HG03342 (cell line): ENCODE data around the gene LRRK1.

Experiments used
- ATAC-seq: cut with Tn5 transposase; IDR thresholded peaks from one replicate; pipeline ENCODE4 v1.9.1; 2021; ENCODE audit warnings: mild to moderate bottlenecking, moderate library complexity; ENCODE audit not compliant: unreplicated experiment

The LRRK1 gene

GRCh38 chr15:101107625-101108460 lies 188.7 kb downstream of the LRRK1 start:
- ATAC-seq = no peak

DNA sequence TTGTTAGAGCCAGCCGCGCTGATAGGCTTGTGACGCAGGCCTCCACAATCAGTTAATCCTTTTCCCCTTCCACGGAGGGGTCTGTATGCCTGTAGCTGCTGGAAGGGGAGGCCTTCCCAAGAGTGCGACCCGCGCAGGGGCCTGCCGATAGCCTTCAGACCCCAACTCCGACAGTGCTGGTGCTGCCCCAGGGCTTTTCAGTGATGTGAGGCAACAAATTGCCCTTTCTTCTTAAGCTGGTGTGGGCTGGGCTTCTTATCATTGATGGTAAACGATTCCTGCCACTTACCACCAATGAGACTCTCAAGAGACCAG lies 189.3 kb downstream of the LRRK1 start:
- ATAC-seq = no peak

- no peak for ATAC-seq
Observed at GRCh38 chr15:101108791-101109190, 189.6 kb downstream of the LRRK1 start.

DNA sequence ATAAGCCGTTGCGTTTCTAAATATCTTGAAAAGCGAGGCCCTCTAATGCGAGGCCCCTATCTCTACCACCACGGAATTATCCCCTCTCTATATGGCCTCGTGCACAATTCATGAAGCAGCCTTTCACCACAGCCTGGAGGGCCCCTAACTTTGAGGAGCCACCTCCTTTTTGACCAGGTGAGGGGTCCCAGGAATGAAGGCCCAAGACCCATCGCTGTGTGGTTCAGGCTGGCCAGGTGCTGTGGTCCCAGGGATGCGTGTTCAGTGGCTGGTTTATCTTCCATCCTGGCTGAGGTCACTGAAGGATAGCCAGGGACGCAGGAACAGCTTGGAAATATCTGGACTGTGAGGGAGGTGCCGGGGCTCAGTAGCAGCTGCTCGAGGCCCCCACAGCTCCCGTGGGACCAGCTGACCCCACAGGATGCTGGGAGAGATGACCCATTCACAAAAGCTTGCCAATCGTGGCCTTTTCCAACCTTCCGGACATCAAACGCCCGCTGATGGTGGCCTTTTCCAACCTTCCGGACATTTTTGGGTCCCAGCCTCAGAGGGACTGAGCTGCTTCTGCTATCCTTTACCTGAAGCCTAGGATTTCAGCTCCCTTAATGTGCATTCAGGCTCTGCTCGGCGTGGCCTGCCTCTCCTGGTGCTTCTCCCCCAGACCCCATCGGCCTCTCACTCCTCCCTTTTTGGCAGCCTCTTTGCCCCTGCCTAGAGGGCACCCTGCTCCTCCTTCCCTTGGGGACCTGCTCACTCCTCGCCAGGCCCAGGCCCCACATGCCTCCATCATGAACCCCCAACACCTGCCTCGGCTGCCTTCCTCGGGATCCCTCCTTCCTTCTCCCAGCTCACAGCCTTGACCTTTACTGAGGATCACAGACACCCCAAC lies 191.8 kb downstream of the LRRK1 start:
- no peak for ATAC-seq

GRCh38 chr15:101111570-101112262 lies 192.6 kb downstream of the LRRK1 start:
- no peak for ATAC-seq

- no peak for ATAC-seq
Observed at GRCh38 chr15:101112336-101113113, 193.4 kb downstream of the LRRK1 start.

GRCh38 chr15:101113114-101114005 lies 194.2 kb downstream of the LRRK1 start:
- no peak for ATAC-seq

- ATAC-seq = no peak
Observed at GRCh38 chr15:101114166-101114565, 195.0 kb downstream of the LRRK1 start.

- no peak for ATAC-seq
Observed at GRCh38 chr15:101114610-101115009, 195.5 kb downstream of the LRRK1 start.

- ATAC-seq = no peak
Observed at GRCh38 chr15:101115393-101115785, 196.2 kb downstream of the LRRK1 start.

GRCh38 chr15:101115786-101116680 lies 196.9 kb downstream of the LRRK1 start:
- no peak for ATAC-seq

- ATAC-seq = no peak
Observed at GRCh38 chr15:101116681-101116976, 197.5 kb downstream of the LRRK1 start.

DNA sequence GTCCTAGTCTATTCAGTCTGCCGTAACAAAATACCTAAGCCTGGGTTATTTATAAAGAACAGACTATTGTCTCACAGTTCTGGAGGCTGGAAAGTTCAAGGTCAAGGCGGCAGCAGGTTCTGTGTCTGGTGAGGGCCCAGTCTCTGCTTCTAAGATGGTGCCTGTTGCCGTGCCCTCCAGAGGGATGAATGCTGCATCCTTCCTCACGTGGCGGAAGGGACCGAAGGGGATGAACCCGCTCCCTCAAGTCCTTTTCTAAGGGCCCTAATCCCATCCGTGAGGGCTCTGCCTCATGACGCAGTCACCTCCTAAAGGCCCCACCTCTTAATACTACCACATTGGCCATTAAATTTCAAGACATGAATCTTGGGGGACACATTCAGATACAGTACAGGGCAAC lies 199.0 kb downstream of the LRRK1 start:
- no peak for ATAC-seq

DNA sequence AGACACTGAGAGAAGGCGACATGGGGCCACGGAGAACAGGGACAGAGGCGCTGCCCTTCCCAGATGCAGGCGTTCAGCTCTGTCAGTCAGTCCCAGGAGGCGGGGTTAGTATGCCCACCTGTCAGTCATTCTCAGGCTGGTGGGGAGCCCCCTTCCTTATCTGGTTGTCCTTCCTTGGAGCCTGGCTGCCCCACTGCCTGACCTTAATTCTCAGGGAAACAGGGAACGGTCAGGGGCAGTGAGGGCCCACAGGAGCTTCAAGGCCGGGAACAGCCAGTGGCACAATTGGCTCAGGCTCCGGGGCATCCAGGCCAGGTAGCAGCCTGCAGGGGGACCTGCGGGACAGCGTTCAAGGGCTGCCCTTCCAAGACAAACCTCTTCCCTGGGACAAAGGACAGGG lies 199.5 kb downstream of the LRRK1 start:
- no peak for ATAC-seq

DNA sequence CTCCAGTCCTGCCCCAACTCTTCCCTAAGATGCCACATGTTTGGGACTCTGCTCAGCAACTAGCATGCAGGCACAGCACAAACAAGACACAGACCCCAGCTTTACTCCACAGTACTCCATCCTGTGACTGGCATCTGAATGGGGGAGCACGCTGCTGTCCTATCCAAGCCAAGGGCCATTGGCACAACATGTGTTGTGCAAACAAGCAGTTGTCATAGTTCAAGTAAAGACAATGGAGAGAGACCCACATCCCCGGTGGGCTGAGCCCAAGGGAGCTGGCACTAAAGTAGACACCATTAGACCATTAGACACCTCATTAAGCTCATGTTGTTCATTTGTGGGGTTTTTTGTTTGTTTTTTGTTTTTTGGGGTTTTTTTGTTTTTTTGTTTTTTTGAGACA lies 200.0 kb downstream of the LRRK1 start:
- no peak for ATAC-seq
